ENCODE measurements around the gene PLXNB1.

GRCh38 chr3:48400824-48401433 is 29.0 kb downstream of the PLXNB1 start:
- no peak for TF ChIP-seq ZNF707 (tag by site-specific recombination; IDR thresholded peaks at IDR 0.05)
- no peak for TF ChIP-seq ZNF571 (tag by site-specific recombination; IDR thresholded peaks at IDR 0.05)
- TF ChIP-seq ZNF335 (tag by site-specific recombination; conservative IDR thresholded peaks at IDR 0.05): no peak
- TF ChIP-seq ZNF645 (tag by site-specific recombination; IDR thresholded peaks at IDR 0.05): no peak
- no peak for TF ChIP-seq REST (tag by site-specific recombination; IDR thresholded peaks at IDR 0.05)
- TF ChIP-seq CTCF (tag by site-specific recombination; IDR thresholded peaks at IDR 0.05): no peak

All from HEK293 (cell line).